Dermis blood vessel endothelial cell (primary cell): ENCODE measurements around the gene STK24. TPM values are rescaled to one million over a fixed set of nuclear protein-coding genes. Genes with fewer than 3 reads are reported as not detected.

Experiments
- DNase-seq: peaks from one replicate; pipeline ENCODE4 v3.0.0; 2010
- total RNA-seq: library from RNA; depleted of rRNA; stranded (reverse); fragments of >200 nt; gene quantifications from 2 replicates; pipeline ENCODE4 v1.2.3, GENCODE V29; 2014

The STK24 gene
- total RNA-seq, 1 donor from 2014 or later: 40.8 TPM

GRCh38 chr13:98405107-98405571, 171.8 kb downstream of the STK24 start:
- DNase-seq: no peak

GRCh38 chr13:98403076-98403475, 173.8 kb downstream of the STK24 start:
- no peak for DNase-seq

DNA sequence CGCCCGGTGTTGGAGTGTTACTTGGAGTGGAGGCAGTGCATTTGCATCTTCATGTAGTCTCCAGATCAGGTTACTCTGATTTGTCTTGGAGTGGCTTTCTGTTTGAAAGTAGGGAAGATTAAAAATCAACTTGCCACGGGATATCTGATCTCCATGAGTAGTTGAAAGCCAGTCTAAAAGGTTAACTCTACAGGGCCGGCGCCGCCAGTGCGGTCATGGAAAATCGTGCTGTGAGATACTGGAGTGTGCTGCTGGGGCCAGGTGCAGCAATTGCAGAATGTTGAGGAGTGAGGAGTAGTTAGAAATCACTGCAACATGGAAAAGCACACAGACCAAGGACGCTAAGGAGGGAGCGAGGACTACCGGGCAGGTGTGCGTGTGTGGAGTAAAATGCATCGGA, 175.0 kb downstream of the STK24 start:
- no peak for DNase-seq

- no peak for DNase-seq
These were observed 177.2 kb downstream of the STK24 start for GRCh38 chr13:98399756-98400155.

- no peak for DNase-seq
These were observed 178.3 kb downstream of the STK24 start for GRCh38 chr13:98398581-98398980.

DNA sequence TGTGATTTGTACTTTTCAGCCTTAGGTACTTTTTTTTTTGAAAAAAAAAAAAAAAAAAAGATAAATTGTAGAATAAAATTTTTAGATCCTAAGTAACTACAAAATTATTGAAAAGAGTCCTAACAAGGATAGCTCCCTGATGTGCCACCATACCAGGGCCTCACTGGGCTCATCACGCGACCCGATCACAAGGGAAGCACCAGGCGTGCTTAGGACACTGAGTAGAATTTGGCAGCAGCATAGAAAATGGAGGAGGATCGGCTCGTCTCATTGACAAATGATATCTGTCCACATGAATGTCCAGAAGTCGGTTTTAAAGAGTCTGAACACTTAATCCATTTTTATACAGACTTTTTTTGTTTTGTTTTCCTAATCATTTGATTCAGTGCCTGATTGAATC, 179.0 kb downstream of the STK24 start:
- DNase-seq: no peak

DNA sequence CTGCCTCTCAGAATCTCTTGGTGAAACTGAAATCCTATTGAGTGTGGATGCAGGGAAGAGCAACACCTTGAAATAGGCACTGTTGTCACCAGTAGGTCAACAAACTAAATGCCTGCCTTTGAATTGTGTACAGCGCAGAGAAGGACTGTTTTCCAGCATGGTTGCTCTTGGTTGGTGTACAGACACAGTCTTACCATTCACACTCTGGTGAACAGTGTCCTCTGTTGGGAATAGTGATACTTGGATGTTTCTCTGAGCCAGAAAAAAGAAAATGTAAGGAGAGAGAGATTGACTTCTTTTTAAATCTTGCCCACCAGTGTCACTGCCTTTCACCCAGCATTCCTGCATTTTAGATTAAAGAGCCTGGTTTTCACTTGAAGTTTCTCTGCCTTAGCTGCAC, 179.7 kb downstream of the STK24 start:
- peak; percentile 21 for DNase-seq

- DNase-seq: no peak
These were observed 180.7 kb downstream of the STK24 start for GRCh38 chr13:98396071-98396710.

Other genes starting within 250 kb of the STK24 start
- gene SLC15A1, start 175.6 kb upstream of the STK24 start, total RNA-seq: 0.05 TPM in 1 of 2 replicates, not detected in the other